Heart right ventricle (tissue), 16 donors: ENCODE data around the gene PPIG. TPM values are rescaled to one million over a fixed set of nuclear protein-coding genes. Genes with fewer than 3 reads are reported as not detected.

Source experiments
- ATAC-seq, 8 donors: fragments of 200-7000 bp; cut with Tn5 transposase; one replicate each; pipeline ENCODE4 v1.9.1; 2020; ENCODE audit warnings: mild to moderate bottlenecking in 8 of 8, moderate library complexity in 8 of 8, moderate number of reproducible peaks in 1 of 8
- DNase-seq, 2 donors: peaks; one replicate each; pipeline ENCODE4 v3.0.0-alpha.2; 2020
- H3K27ac ChIP-seq, 10 donors: fragments of 200-600 bp; sonication (generic) in 2 of 10; one replicate each; pipeline versions ENCODE4 v1.5.0 to v1.8.0; 2020 to 2022; ENCODE audit warnings: mild to moderate bottlenecking in 3 of 10
- H3K27me3 ChIP-seq, 7 donors: fragments of 200-600 bp; one replicate each; pipeline ENCODE4 v1.8.0; 2021 to 2022; ENCODE audit warnings: mild to moderate bottlenecking in 2 of 7
- H3K36me3 ChIP-seq, 9 donors: fragments of 200-600 bp; sonication (generic) in 1 of 9; one replicate each; pipeline versions ENCODE4 v1.5.0 to v1.8.0; 2020 to 2022; ENCODE audit warnings: mild to moderate bottlenecking in 2 of 9
- H3K4me1 ChIP-seq, 9 donors: fragments of 200-600 bp; sonication (generic) in 1 of 9; one replicate each; pipeline versions ENCODE4 v1.5.0 to v1.8.0; 2020 to 2022; ENCODE audit warnings: mild to moderate bottlenecking in 4 of 9
- H3K4me3 ChIP-seq, 10 donors: fragments of 200-600 bp; sonication (generic) in 2 of 10; one replicate each; pipeline versions ENCODE4 v1.5.0 to v1.8.0; 2020 to 2022; ENCODE audit warnings: mild to moderate bottlenecking in 7 of 10, moderate library complexity in 2 of 10
- H3K9me3 ChIP-seq, 11 donors: fragments of 200-600 bp in 10 of 11; sonication (generic) in 2 of 11; one replicate each; pipeline versions ENCODE4 v1.5.0 to v1.8.0; 2013 to 2022; ENCODE audit warnings: mild to moderate bottlenecking in 2 of 11, control low read depth in 1 of 11, moderate library complexity in 1 of 11
- WGBS, 2 donors: extraction: QIAGEN DNeasy Blood & Tissue Kit; methylation state at CpG; one replicate each; pipeline ENCODE4 v1.1.7; 2013; ENCODE audit warnings: inconsistent platforms in 1 of 2; 5-methylcytosine and 5-hydroxymethylcytosine counted together
- intact Hi-C, 10 donors: fragments of 100-400 bp; cut with DNase I; formaldehyde crosslinking; loops; one replicate each; pipeline versions ENCODE4 v1.11.1 to v1.14.2; 2022
- polyA plus RNA-seq, 2 donors: library from polyadenylated mRNA; stranded (reverse); fragments of 200-250 nt; gene quantifications; one replicate each; pipeline ENCODE4 v1.2.3, GENCODE V29; 2013
- total RNA-seq, 10 donors: library from RNA; stranded (reverse); fragmentation: NEBNext Ultra II Directional in 3 of 10; extraction: Animal tissue kit (Norgen Biotek cat#: 25700) in 3 of 10; gene quantifications; one replicate each; pipeline versions ENCODE4 v1.2.1 to v1.2.4, GENCODE V29; 2021 to 2023
- TF ChIP-seq, protein P1 (sequence below), 9 donors: fragments of 200-600 bp; sonication (generic) in 2 of 9; IDR thresholded peaks; one replicate each; pipeline versions ENCODE4 v1.5.0 to v1.8.0; 2021 to 2022; ENCODE audit warnings: antibody characterized with exemption in 9 of 9, mild to moderate bottlenecking in 5 of 9, moderate library complexity in 1 of 9
- donor health status: Arrhythmogenic right ventricular cardiomyopathy.
- donor health status: ischemic (EF 13 %, LVEDD 7.1; RV severe dilation, severe dysfunction).
- donor health status: healthy with polysubstance abuse.
- donor health status: DM: no; HTN: yes; CAD: no.
- donor health status: DM: no; HTN: no; CAD: no.
- donor health status: ischemic (EF 25% LVEDD 6.9; RV normal size, moderate dysfunction).
- donor health status: ischemic (EF 25% LVEDD 5.7; RV mildly dilated, moderate dysfunction).
- donor health status: healthy.
- donor health status: DM: yes; HTN: yes; CAD: no.
- donor health status: Ischemic cardiomyopathy.
- donor health status: ischemic (EF 35%, LVEDD 5.7; RV mildly dilated, moderate dysfunction).
- donor health status: nonischemic (EF 11% LVEDD 7.7; RV severe dilation, severe dysfunction).
- donor health status: DM: yes; HTN: yes; CAD: no.
- donor health status: PGD.
- donor health status: ischemic (EF 29% LVEDD 5.4; RV normal size, mild dysfunction).
- donor health status: nonischemic (EF 23%, LVEDD 6.1; RV moderate dilation, normal function).

The PPIG gene
- total and polyA plus RNA-seq, 12 donors: 15.6 to 94.5 (median 40.9) TPM

DNA sequence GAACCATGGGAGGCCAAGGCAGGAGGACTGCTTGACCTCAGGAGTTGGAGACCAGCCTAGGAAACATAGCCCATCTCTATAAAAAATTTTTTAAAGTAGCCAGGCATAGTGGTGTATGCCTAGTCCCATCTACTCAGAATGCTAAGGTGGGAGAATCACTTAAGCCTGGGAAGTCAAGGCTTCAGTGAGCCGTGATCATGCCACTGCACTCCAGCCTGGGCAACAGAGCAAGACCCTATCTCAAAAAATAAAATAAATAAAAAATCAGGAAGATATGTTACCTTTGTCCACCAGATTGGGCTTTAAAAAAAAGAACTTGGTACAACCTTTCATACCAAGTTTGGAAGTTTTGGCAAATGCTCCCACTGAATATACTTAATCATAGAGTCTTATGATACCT, 74.7 kb downstream of the PPIG start:
- Histone ChIP-seq H3K4me3 (no peak overlapping the region), H3K4me1 (no peaks in the 10 kb centered on the region), H3K9me3 (no peaks in the 10 kb centered on the region), H3K27ac (no peak overlapping the region), H3K36me3 (no peaks in the 10 kb centered on the region), H3K27me3 (peaks cover 0 to 4% (median 0%) of the 10 kb centered on the region in 7 donors)
- WGBS, 2 donors: 98 to 100% methylated on average over 1 of the region's 1 CpG
- TF ChIP-seq, protein P1, sequence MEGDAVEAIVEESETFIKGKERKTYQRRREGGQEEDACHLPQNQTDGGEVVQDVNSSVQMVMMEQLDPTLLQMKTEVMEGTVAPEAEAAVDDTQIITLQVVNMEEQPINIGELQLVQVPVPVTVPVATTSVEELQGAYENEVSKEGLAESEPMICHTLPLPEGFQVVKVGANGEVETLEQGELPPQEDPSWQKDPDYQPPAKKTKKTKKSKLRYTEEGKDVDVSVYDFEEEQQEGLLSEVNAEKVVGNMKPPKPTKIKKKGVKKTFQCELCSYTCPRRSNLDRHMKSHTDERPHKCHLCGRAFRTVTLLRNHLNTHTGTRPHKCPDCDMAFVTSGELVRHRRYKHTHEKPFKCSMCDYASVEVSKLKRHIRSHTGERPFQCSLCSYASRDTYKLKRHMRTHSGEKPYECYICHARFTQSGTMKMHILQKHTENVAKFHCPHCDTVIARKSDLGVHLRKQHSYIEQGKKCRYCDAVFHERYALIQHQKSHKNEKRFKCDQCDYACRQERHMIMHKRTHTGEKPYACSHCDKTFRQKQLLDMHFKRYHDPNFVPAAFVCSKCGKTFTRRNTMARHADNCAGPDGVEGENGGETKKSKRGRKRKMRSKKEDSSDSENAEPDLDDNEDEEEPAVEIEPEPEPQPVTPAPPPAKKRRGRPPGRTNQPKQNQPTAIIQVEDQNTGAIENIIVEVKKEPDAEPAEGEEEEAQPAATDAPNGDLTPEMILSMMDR (IDR thresholded peaks at IDR 0.05): no peak
- DNase-seq: no peak
- intact Hi-C loops: no loop called here
- ATAC-seq: no peak

DNA sequence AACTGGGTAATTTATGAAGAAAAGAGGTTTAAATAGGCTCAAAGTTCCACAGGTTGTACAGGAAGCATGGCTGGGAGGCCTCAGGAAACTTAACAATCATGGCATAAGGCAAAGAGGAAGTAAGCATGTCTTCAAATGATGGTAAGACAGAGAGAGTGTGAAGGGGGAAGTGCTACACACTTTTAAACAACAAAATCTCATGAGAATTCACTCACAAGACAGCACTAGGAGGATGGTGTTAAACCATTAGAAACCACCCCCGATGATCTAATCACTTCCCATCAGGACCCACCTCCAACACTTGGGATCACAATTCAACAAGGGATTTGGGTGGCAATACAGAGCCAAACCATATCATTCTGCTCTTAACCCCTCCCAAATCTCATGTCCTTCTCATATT, 75.2 kb downstream of the PPIG start:
- intact Hi-C loops: no loop called here
- H3K36me3 ChIP-seq: no peaks in the 10 kb centered on the region
- H3K27ac ChIP-seq: no peak overlapping the region
- H3K9me3 ChIP-seq: no peaks in the 10 kb centered on the region
- no peaks in the 10 kb centered on the region for H3K4me1 ChIP-seq
- 79 to 81% methylated on average over 1 of the region's 1 CpG for WGBS, 2 donors
- H3K27me3 ChIP-seq: peaks cover 0 to 4% (median 0%) of the 10 kb centered on the region in 7 donors
- no peak for DNase-seq
- no peak for ATAC-seq
- H3K4me3 ChIP-seq: no peak overlapping the region
- TF ChIP-seq, protein P1 (IDR thresholded peaks at IDR 0.05): no peak

DNA sequence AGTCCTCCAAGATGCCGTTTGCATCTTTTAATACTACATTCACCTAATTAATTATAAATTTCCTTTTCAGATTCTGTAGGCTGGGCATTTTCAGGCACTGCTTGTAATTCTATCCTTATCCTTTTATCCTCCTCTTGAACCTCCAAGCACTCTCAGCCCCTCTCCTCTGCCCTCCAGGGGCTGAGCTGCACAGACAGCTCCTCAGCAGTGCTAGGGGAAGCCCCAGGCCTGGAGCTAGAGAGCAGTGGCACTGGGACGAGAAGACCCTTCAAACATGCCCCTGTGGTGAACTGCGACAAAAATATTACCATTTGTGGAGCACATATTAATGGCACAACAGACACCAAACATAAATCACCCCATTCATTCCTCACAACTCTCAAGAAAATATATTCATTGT, 77.1 kb downstream of the PPIG start:
- H3K4me1 ChIP-seq: peaks cover 3 to 12% (median 8%) of the 10 kb centered on the region in 9 donors
- no peak for ATAC-seq

DNA sequence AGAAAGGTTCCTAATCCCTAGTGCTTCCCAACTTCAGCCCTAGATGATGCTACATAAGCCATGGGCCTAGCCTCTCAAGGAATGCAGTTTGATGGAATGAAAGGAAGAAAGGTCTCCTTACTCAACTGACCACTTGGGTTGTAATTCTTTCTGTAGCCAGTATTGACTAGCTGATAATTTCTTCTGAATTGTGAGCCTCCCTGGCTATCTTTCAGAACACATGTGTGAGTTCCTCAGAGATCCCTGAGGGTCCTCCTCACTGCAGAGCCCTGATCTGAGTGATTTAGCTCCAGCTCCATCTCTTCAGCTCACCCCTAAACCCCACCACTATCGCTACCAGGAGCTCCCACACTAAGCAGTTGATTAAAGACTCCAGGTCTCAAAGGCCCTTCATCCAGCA, 78.6 kb downstream of the PPIG start:
- 96 to 100% methylated on average over 1 of the region's 1 CpG for WGBS, 2 donors
- DNase-seq: no peak
- intact Hi-C loops: no loop called here
- ATAC-seq: no peak
- no peak overlapping the region for H3K27ac ChIP-seq
- no peaks in the 10 kb centered on the region for H3K9me3 ChIP-seq
- TF ChIP-seq, protein P1 (IDR thresholded peaks at IDR 0.05): no peak
- H3K4me1 ChIP-seq: peaks cover 3 to 12% (median 8%) of the 10 kb centered on the region in 9 donors
- no peaks in the 10 kb centered on the region for H3K36me3 ChIP-seq
- H3K4me3 ChIP-seq: no peak overlapping the region
- H3K27me3 ChIP-seq: no peaks in the 10 kb centered on the region

More for the DNA sequence above, 77.1 kb downstream of the PPIG start:
- H3K9me3 ChIP-seq: no peaks in the 10 kb centered on the region
- TF ChIP-seq, protein P1 (IDR thresholded peaks at IDR 0.05): no peak
- 80 to 85% methylated on average over 3 of the region's 3 CpGs for WGBS, 2 donors
- no peak for DNase-seq
- no peak overlapping the region for H3K27ac ChIP-seq
- no peaks in the 10 kb centered on the region for H3K36me3 ChIP-seq
- no peak overlapping the region for H3K4me3 ChIP-seq
- intact Hi-C loops: no loop called here
- peaks cover 0 to 4% (median 0%) of the 10 kb centered on the region in 7 donors for H3K27me3 ChIP-seq
